GM13976 (cell line): Measurements from ENCODE around the gene CRB2.

ENCODE experiments used
- DNase-seq: peaks from one replicate; pipeline ENCODE4 v3.0.0; 2012; ENCODE audit warnings: low spot score
- CTCF ChIP-seq: IDR thresholded peaks from 2 replicates; pipeline ENCODE4 v1.5.1; 2012; ENCODE audit warnings: borderline replicate concordance, mild to moderate bottlenecking; ENCODE audit not compliant: insufficient read depth; ENCODE audit errors: extremely low read depth, missing control alignments, control extremely low read depth
- in situ Hi-C: fragments of 300-500 bp; cut with MboI; formaldehyde crosslinking; loops from one replicate; pipeline ENCODE4 v1.12.0; 2022; ENCODE audit warnings: low sequenced_read_pairs, mixed read lengths, inconsistent platforms; ENCODE audit not compliant: unreplicated experiment

The CRB2 gene

GRCh38 chr9:123414204-123414603 lies 58.2 kb downstream of the CRB2 start:
- DNase-seq, result no peak
- no peak for TF ChIP-seq CTCF
- in situ Hi-C loops, result no loop called here

- DNase-seq, result no peak
- in situ Hi-C loops, result no loop called here
Observed at GRCh38 chr9:123414936-123415930, 59.2 kb downstream of the CRB2 start.

GRCh38 chr9:123416176-123416575 lies 60.2 kb downstream of the CRB2 start:
- no peak for TF ChIP-seq CTCF
- in situ Hi-C loops, result no loop called here
- DNase-seq, result no peak

More at GRCh38 chr9:123414936-123415930, 59.2 kb downstream of the CRB2 start:
- TF ChIP-seq CTCF, result no peak

GRCh38 chr9:123417289-123418051 lies 61.5 kb downstream of the CRB2 start:
- no peak for TF ChIP-seq CTCF
- DNase-seq, result no peak
- in situ Hi-C loops, result no loop called here

- DNase-seq, result no peak
- TF ChIP-seq CTCF, result no peak
- in situ Hi-C loops, result no loop called here
Observed at GRCh38 chr9:123418052-123418430, 62.0 kb downstream of the CRB2 start.

GRCh38 chr9:123418506-123418905 lies 62.5 kb downstream of the CRB2 start:
- no peak for TF ChIP-seq CTCF
- in situ Hi-C loops, result no loop called here
- no peak for DNase-seq
